HepG2 (cell line): ENCODE data around the gene AOX1. TPM values are rescaled to one million over a fixed set of nuclear protein-coding genes. Genes with fewer than 3 reads are reported as not detected.

ENCODE experiments used
- ATAC-seq: fragments of 200-7000 bp; cut with Tn5 transposase; 3 replicates; pipeline ENCODE4 v1.9.1; 2020; ENCODE audit warnings: mild to moderate bottlenecking, moderate library complexity
- BruUV-seq: library from RNA; stranded (reverse); fragments of 400-500 nt; replicated peaks from 2 replicates; lab custom pipeline; 2021; lab: Mats Ljungman, UMichigan
- CTCF ChIA-PET: fragments of 300-600 bp; formaldehyde crosslinking; extraction: SDS; loops from one replicate; lab custom pipeline; 2021; ENCODE audit warnings: low total read pairs, inconsistent platforms, low intra/inter-chr PET ratio; lab: Yijun Ruan, JAX
- POLR2A ChIA-PET: fragments of 350-600 bp; sonication (Branson Sonifier 250); formaldehyde crosslinking; loops from one replicate; lab custom pipeline; 2020; ENCODE audit warnings: antibody characterized with exemption, inconsistent platforms; lab: Yijun Ruan, JAX
- DNase-seq: peaks from one replicate; pipeline ENCODE4 v3.0.0-alpha.2; 2015; ENCODE audit warnings: low spot score
- FAIRE-seq: peaks from 3 replicates; lab custom pipeline; 2011; peaks lifted over from hg19 to GRCh38; lab: Jason Lieb, UNC
- H2AFZ ChIP-seq: one replicate; pipeline ENCODE4 v1.6.1; 2011; ENCODE audit warnings: low read length, inconsistent platforms
- H3K27ac ChIP-seq: fragments of 300-600 bp; 3 replicates; pipeline ENCODE4 v1.8.0; 2011; ENCODE audit warnings: mixed run types, mild to moderate bottlenecking, mixed read lengths, low read length, inconsistent platforms; ENCODE audit not compliant: insufficient read depth; ENCODE audit errors: extremely low read length
- H3K27me3 ChIP-seq, 2 experiments: fragments of 200-600 bp in 1 of 2; 2 replicates in 1 of 2; 3 replicates in 1 of 2; pipeline versions ENCODE4 v1.6.0 to v1.8.0; 2011; ENCODE audit warnings: low read length in 2 of 2, mild to moderate bottlenecking in 2 of 2, moderate library complexity in 2 of 2, inconsistent platforms in 1 of 2; ENCODE audit not compliant: insufficient read depth in 2 of 2, control insufficient read depth in 1 of 2
- H3K36me3 ChIP-seq, 2 experiments: fragments of 200-600 bp in 1 of 2; replicated peaks in 1 of 2; 2 replicates in 1 of 2; 3 replicates in 1 of 2; pipeline versions ENCODE4 v1.5.1 to v1.8.0; 2011; ENCODE audit warnings: low read length in 2 of 2, inconsistent platforms in 1 of 2; ENCODE audit not compliant: insufficient read depth in 2 of 2, control insufficient read depth in 1 of 2
- H3K4me1 ChIP-seq: 2 replicates; pipeline ENCODE4 v1.5.1; 2012; ENCODE audit warnings: low read length, inconsistent platforms; ENCODE audit not compliant: insufficient read depth
- H3K4me2 ChIP-seq: 2 replicates; pipeline ENCODE4 v1.6.0; 2011; ENCODE audit warnings: low read depth, low read length, inconsistent platforms
- H3K4me3 ChIP-seq, 3 experiments: fragments of 200-600 bp in 1 of 3; sonication (generic), shearing (Covaris generic) in 1 of 3; replicated peaks in 1 of 3; 2 replicates each; pipeline ENCODE4 v1.5.1; 2011 to 2016; ENCODE audit warnings: low read length in 3 of 3, inconsistent platforms in 2 of 3, low read depth in 2 of 3, mild to moderate bottlenecking in 2 of 3, control low read depth in 1 of 3, mixed read lengths in 1 of 3; ENCODE audit not compliant: insufficient read depth in 1 of 3
- H3K79me2 ChIP-seq: one replicate; pipeline ENCODE4 v1.6.1; 2011; ENCODE audit warnings: low read length, inconsistent platforms; ENCODE audit not compliant: insufficient read depth
- H3K9ac ChIP-seq: 2 replicates; pipeline ENCODE4 v1.6.0; 2011; ENCODE audit warnings: mild to moderate bottlenecking, low read depth, low read length, inconsistent platforms; ENCODE audit not compliant: insufficient read depth
- H3K9me3 ChIP-seq: 2 replicates; pipeline ENCODE4 v1.5.1; 2012; ENCODE audit warnings: mild to moderate bottlenecking, low read length
- H4K20me1 ChIP-seq: 2 replicates; pipeline ENCODE4 v1.6.0; 2011; ENCODE audit warnings: inconsistent platforms, mild to moderate bottlenecking, low read length, moderate library complexity; ENCODE audit not compliant: insufficient read depth
- ASH2L ChIP-seq: fragments of 300-600, 200-600 bp; sonication (generic); IDR thresholded peaks from 2 replicates; pipeline ENCODE4 v1.7.0; 2017; ENCODE audit warnings: low read depth, mild to moderate bottlenecking, moderate library complexity, mixed read lengths, low read length; ENCODE audit not compliant: insufficient read length
- CREB1 ChIP-seq, 2 experiments: fragments of 450-650 bp in 1 of 2; IDR thresholded peaks; 2 replicates each; pipeline ENCODE4 v1.6.1; 2016 to 2017; ENCODE audit warnings: control low read depth in 1 of 2, mild to moderate bottlenecking in 1 of 2, missing compliant biosample characterization in 1 of 2, missing genetic modification characterization in 1 of 2
- FOXC1 ChIP-seq: sonication (generic); formaldehyde crosslinking; IDR thresholded peaks from 2 replicates; pipeline ENCODE4 v1.8.0; 2022; ENCODE audit warnings: mild to moderate bottlenecking, missing genetic modification reagents, borderline replicate concordance
- IRF2 ChIP-seq: IDR thresholded peaks from 2 replicates; pipeline ENCODE4 v1.6.1; 2018; ENCODE audit warnings: missing genetic modification reagents, missing compliant biosample characterization
- KLF11 ChIP-seq: IDR thresholded peaks from 2 replicates; pipeline ENCODE4 v1.6.1; 2016; ENCODE audit warnings: missing compliant biosample characterization
- PATZ1 ChIP-seq: sonication (generic); formaldehyde crosslinking; IDR thresholded peaks from 2 replicates; pipeline ENCODE4 v1.4.0; 2020; ENCODE audit warnings: missing genetic modification reagents
- PBX2 ChIP-seq: IDR thresholded peaks from 2 replicates; pipeline ENCODE4 v1.6.1; 2016; ENCODE audit warnings: control low read depth
- REL ChIP-seq: sonication (generic); formaldehyde crosslinking; conservative IDR thresholded peaks from 2 replicates; pipeline ENCODE4 v1.8.0; 2022; ENCODE audit warnings: mild to moderate bottlenecking, missing genetic modification reagents, moderate library complexity
- SMAD9 ChIP-seq: sonication (generic); formaldehyde crosslinking; IDR thresholded peaks from 2 replicates; pipeline ENCODE4 v1.5.1; 2020; ENCODE audit warnings: mild to moderate bottlenecking, missing genetic modification reagents
- TGIF2 ChIP-seq: IDR thresholded peaks from 2 replicates; pipeline ENCODE4 v1.6.1; 2016; ENCODE audit warnings: control low read depth, missing compliant biosample characterization
- ZNF205 ChIP-seq: IDR thresholded peaks from 2 replicates; pipeline ENCODE4 v1.6.1; 2018; ENCODE audit warnings: missing biosample characterization, missing genetic modification reagents
- ZNF7 ChIP-seq: IDR thresholded peaks from 2 replicates; pipeline ENCODE4 v1.6.1; 2016; ENCODE audit warnings: missing biosample characterization, missing genetic modification reagents
- ZNF780A ChIP-seq: sonication (generic); formaldehyde crosslinking; IDR thresholded peaks from 2 replicates; pipeline ENCODE4 v1.8.0; 2022; ENCODE audit warnings: mild to moderate bottlenecking, missing genetic modification reagents, moderate library complexity
- ZSCAN31 ChIP-seq: sonication (generic); formaldehyde crosslinking; IDR thresholded peaks from 2 replicates; pipeline ENCODE4 v1.5.0; 2020; ENCODE audit warnings: low read depth, mild to moderate bottlenecking, missing genetic modification reagents
- whole genome bisulfite sequencing: methylation state at CpG from one replicate; pipeline ENCODE4 v1.1.6; 2017; ENCODE audit warnings: low lambda C conversion rate; 5-methylcytosine and 5-hydroxymethylcytosine counted together
- in situ Hi-C: cut with HindIII; loops from 2 replicates; pipeline ENCODE4 v1.10.0; 2017; ENCODE audit warnings: low pct_unique_long_range_greater_than_20kb; ENCODE audit not compliant: extremely low pct_ligation_motif_present
- intact Hi-C: fragments of 100-400 bp; cut with micrococcal nuclease; formaldehyde crosslinking; loops from one replicate; pipeline ENCODE4 v1.10.0; 2022; ENCODE audit not compliant: unreplicated experiment
- polyA plus RNA-seq, 8 experiments: library from polyadenylated mRNA; depleted of rRNA in 3 of 8; stranded (reverse) in 7 of 8; unstranded in 1 of 8; fragments of >200 nt; fragmentation: Illumina TruSeq in 4 of 8; extraction: Trizol in 4 of 8; gene quantifications; 2 replicates each; pipeline versions ENCODE4 v1.2.1 to v1.2.3, GENCODE V29; 2011 to 2016; ENCODE audit warnings: low read depth in 4 of 8, missing spikeins in 1 of 8, mixed read lengths in 1 of 8; ENCODE audit not compliant: insufficient read depth in 1 of 8
- total RNA-seq, 5 experiments: library from RNA; depleted of rRNA; stranded (reverse); fragments of >200 nt; fragmentation: Illumina TruSeq; extraction: Trizol; gene quantifications; 2 replicates each; pipeline ENCODE4 v1.2.3, GENCODE V29; 2016; ENCODE audit warnings: low read depth in 1 of 5
- TF ChIP-seq, protein P1 (sequence below): IDR thresholded peaks from 2 replicates; pipeline ENCODE4 v1.4.0; 2020; ENCODE audit warnings: mild to moderate bottlenecking, missing genetic modification reagents

Gene AOX1
- total and polyA plus RNA-seq, 2 of the 13 experiments (the other 11 are each of a cell fraction or from before 2014, with no cell fraction given) = 9.2 to 18.0 TPM

- POLR2A ChIA-PET = interaction anchor here (2.5 kb wide), 1 partner anchor 11 kb away, joined by 7 read pairs; no protein-coding TSS in a partner anchor
- in situ Hi-C loops = no loop called here
- TF ChIP-seq ZNF205 (CRISPR knock-in tag) (no peak), IRF2 (CRISPR knock-in tag) (no peak), ZNF780A (CRISPR knock-in tag) (no peak), PBX2 (CRISPR knock-in tag) (no peak), PATZ1 (CRISPR knock-in tag) (0 out of 2 replicates have a peak, but pooled peaks have one; percentile 16), CREB1 (IDR thresholded peaks at IDR 0.05) (no peak), CREB1 (CRISPR knock-in tag; IDR thresholded peaks at IDR 0.05) (0 out of 2 replicates have a peak, but pooled peaks have one; percentile 21), SMAD9 (no peak), TGIF2 (CRISPR knock-in tag) (peak; percentile 72; the same call in 1 of the 2 replicates), ZNF7 (CRISPR knock-in tag) (no peak; the same call in 1 of the 2 replicates), REL (no peak), FOXC1 (CRISPR knock-in tag) (no peak), KLF11 (0 out of 2 replicates have a peak, but pooled peaks have one; percentile 47), ZSCAN31 (CRISPR knock-in tag) (no peak), ASH2L (peak; percentile 37)
- TF ChIP-seq, protein P1, sequence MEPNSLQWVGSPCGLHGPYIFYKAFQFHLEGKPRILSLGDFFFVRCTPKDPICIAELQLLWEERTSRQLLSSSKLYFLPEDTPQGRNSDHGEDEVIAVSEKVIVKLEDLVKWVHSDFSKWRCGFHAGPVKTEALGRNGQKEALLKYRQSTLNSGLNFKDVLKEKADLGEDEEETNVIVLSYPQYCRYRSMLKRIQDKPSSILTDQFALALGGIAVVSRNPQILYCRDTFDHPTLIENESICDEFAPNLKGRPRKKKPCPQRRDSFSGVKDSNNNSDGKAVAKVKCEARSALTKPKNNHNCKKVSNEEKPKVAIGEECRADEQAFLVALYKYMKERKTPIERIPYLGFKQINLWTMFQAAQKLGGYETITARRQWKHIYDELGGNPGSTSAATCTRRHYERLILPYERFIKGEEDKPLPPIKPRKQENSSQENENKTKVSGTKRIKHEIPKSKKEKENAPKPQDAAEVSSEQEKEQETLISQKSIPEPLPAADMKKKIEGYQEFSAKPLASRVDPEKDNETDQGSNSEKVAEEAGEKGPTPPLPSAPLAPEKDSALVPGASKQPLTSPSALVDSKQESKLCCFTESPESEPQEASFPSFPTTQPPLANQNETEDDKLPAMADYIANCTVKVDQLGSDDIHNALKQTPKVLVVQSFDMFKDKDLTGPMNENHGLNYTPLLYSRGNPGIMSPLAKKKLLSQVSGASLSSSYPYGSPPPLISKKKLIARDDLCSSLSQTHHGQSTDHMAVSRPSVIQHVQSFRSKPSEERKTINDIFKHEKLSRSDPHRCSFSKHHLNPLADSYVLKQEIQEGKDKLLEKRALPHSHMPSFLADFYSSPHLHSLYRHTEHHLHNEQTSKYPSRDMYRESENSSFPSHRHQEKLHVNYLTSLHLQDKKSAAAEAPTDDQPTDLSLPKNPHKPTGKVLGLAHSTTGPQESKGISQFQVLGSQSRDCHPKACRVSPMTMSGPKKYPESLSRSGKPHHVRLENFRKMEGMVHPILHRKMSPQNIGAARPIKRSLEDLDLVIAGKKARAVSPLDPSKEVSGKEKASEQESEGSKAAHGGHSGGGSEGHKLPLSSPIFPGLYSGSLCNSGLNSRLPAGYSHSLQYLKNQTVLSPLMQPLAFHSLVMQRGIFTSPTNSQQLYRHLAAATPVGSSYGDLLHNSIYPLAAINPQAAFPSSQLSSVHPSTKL (CRISPR knock-in tag) = peak; percentile 48; the same call in 1 of the 2 replicates
Measured at GRCh38 chr2:200592406-200593075, 6.7 kb downstream of the AOX1 start.

More at GRCh38 chr2:200592406-200593075, 6.7 kb downstream of the AOX1 start:
- peak; percentile 43 for ATAC-seq
- H4K20me1 ChIP-seq = no peaks in the 10 kb centered on the region
- no peak overlapping the region for H2AFZ ChIP-seq
- BruUV-seq = no TSS peak
- H3K36me3 ChIP-seq = no peaks in the 10 kb centered on the region
- H3K9ac ChIP-seq = no peak overlapping the region
- no peaks in the 10 kb centered on the region for H3K79me2 ChIP-seq
- H3K27ac ChIP-seq = no peak overlapping the region
- no peak overlapping the region for H3K4me3 ChIP-seq
- CTCF ChIA-PET = no interaction called here
- 86% methylated on average over 1 of the region's 1 CpG for WGBS
- H3K9me3 ChIP-seq = no peaks in the 10 kb centered on the region
- intact Hi-C loops = no loop called here
- no peaks in the 10 kb centered on the region for H3K27me3 ChIP-seq
- H3K4me1 ChIP-seq = peaks cover 40% of the 10 kb centered on the region
- no peak overlapping the region for H3K4me2 ChIP-seq
- no peak for FAIRE-seq
- peak; percentile 62 for DNase-seq
